ENCODE measurements around the gene NRSN1.

Gene NRSN1

GRCh38 chr6:24100024-24100769 lies 25.8 kb upstream of the NRSN1 start:
- no peak overlapping the region for H3K27ac ChIP-seq (replicated peaks; ENCODE audit: low read length)
- no peak for DNase-seq (ENCODE audit: low spot score)
- H3K4ac ChIP-seq (ENCODE audit: low read length), result no peak overlapping the region
- H2BK15ac ChIP-seq (ENCODE audit: low read length), result no peak overlapping the region
- H2AK5ac ChIP-seq (ENCODE audit: low read depth, low read length), result no peak overlapping the region
- peaks cover 0 to 15% (median 0%) of the 10 kb centered on the region in 3 experiments for H3K27me3 ChIP-seq (ENCODE audit: control insufficient read depth in 3 of 3, insufficient read depth in 3 of 3, low read depth in 1 of 3, low read length in 3 of 3)
- no CpG with 5 or more reads among the region's 1 CpG for WGBS, 2 donors (ENCODE audit: extremely low coverage in 2 of 2, insufficient read length in 2 of 2, insufficient replicate concordance in 1 of 2)
- H3K4me1 ChIP-seq (ENCODE audit: control insufficient read depth in 2 of 2, insufficient read depth in 1 of 2, low read depth in 1 of 2, low read length in 2 of 2), result peaks cover 0 to 9% of the 10 kb centered on the region in 2 donors
- no peak overlapping the region for H3K4me3 ChIP-seq (ENCODE audit: low read length in 2 of 2)
- H3K18ac ChIP-seq (ENCODE audit: low read length), result no peak overlapping the region
- H3K9ac ChIP-seq (ENCODE audit: low read depth, low read length, poor library complexity), result no peak overlapping the region
- H3K9me3 ChIP-seq (replicated peaks in 1 of 2; ENCODE audit: control insufficient read depth in 2 of 2, insufficient read depth in 1 of 2, low read depth in 1 of 2, low read length in 2 of 2), result no peaks in the 10 kb centered on the region
- H3K14ac ChIP-seq (ENCODE audit: low read length), result no peak overlapping the region
- no peaks in the 10 kb centered on the region for H3K36me3 ChIP-seq (replicated peaks in 1 of 2; ENCODE audit: control insufficient read depth in 2 of 2, insufficient read depth in 2 of 2, low read length in 2 of 2)
- no peak overlapping the region for H2BK120ac ChIP-seq (ENCODE audit: low read depth, low read length)
- H2AFZ ChIP-seq (ENCODE audit: low read length), result no peak overlapping the region
- H2BK12ac ChIP-seq (ENCODE audit: low read length), result no peak overlapping the region
- H3K79me1 ChIP-seq (ENCODE audit: low read depth, low read length), result no peaks in the 10 kb centered on the region
- no peak overlapping the region for H2BK5ac ChIP-seq (ENCODE audit: low read length)
- no peak overlapping the region for H4K91ac ChIP-seq (ENCODE audit: low read depth, low read length, poor library complexity)
- no peak overlapping the region for H4K8ac ChIP-seq (ENCODE audit: low read depth, low read length)
- no peak overlapping the region for H3K23ac ChIP-seq (ENCODE audit: low read depth, low read length, poor library complexity)
- no peak overlapping the region for H3K4me2 ChIP-seq (ENCODE audit: insufficient read depth, low read length, poor library complexity, severe bottlenecking)

DNA sequence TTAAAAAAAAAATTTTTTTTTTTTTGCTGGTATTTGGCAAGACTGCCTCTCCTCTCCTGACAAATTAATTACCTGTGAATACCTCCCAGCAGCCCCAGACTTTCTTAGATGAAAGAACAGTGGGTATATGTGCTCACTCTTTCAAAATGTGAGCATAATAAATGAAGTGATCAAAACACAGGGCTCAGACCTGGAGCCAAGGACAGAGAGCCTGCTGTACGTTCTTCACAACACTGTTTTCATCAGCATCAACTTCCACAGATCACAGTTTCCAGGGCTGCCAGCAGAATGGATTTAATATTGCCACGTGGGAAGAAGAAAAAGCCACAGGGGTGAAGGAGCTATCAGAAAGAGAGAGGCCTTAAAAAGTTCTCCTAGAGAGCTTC lies 25.3 kb upstream of the NRSN1 start:
- Histone ChIP-seq H3K9ac (ENCODE audit: low read depth, low read length, poor library complexity) (no peak overlapping the region), H3K18ac (ENCODE audit: low read length) (peak overlapping the region; percentile 83), H2AK5ac (ENCODE audit: low read depth, low read length) (no peak overlapping the region), H3K14ac (ENCODE audit: low read length) (no peak overlapping the region), H3K79me1 (ENCODE audit: low read depth, low read length) (no peaks in the 10 kb centered on the region), H3K23ac (ENCODE audit: low read depth, low read length, poor library complexity) (no peak overlapping the region), H3K4me2 (ENCODE audit: insufficient read depth, low read length, poor library complexity, severe bottlenecking) (no peak overlapping the region), H2BK120ac (ENCODE audit: low read depth, low read length) (peak overlapping the region; percentile 61), H2BK12ac (ENCODE audit: low read length) (no peak overlapping the region), H2AFZ (ENCODE audit: low read length) (no peak overlapping the region), H3K4me3 (ENCODE audit: low read length in 2 of 2) (no peak overlapping the region), H3K27me3 (ENCODE audit: control insufficient read depth in 3 of 3, insufficient read depth in 3 of 3, low read depth in 1 of 3, low read length in 3 of 3) (peaks cover 0 to 15% (median 0%) of the 10 kb centered on the region in 3 experiments), H3K4ac (ENCODE audit: low read length) (no peak overlapping the region), H4K8ac (ENCODE audit: low read depth, low read length) (no peak overlapping the region), H3K27ac (replicated peaks; ENCODE audit: low read length) (no peak overlapping the region), H3K9me3 (replicated peaks in 1 of 2; ENCODE audit: control insufficient read depth in 2 of 2, insufficient read depth in 1 of 2, low read depth in 1 of 2, low read length in 2 of 2) (no peaks in the 10 kb centered on the region), H2BK5ac (ENCODE audit: low read length) (no peak overlapping the region), H2BK15ac (ENCODE audit: low read length) (no peak overlapping the region), H4K91ac (ENCODE audit: low read depth, low read length, poor library complexity) (no peak overlapping the region), H3K36me3 (replicated peaks in 1 of 2; ENCODE audit: control insufficient read depth in 2 of 2, insufficient read depth in 2 of 2, low read length in 2 of 2) (no peaks in the 10 kb centered on the region), H3K4me1 (ENCODE audit: control insufficient read depth in 2 of 2, insufficient read depth in 1 of 2, low read depth in 1 of 2, low read length in 2 of 2) (peaks cover 0 to 9% of the 10 kb centered on the region in 2 donors)
- no peak for DNase-seq (ENCODE audit: low spot score)
- WGBS, 2 donors (ENCODE audit: extremely low coverage in 2 of 2, insufficient read length in 2 of 2, insufficient replicate concordance in 1 of 2), result no CpG with 5 or more reads among the region's 2 CpGs

DNA sequence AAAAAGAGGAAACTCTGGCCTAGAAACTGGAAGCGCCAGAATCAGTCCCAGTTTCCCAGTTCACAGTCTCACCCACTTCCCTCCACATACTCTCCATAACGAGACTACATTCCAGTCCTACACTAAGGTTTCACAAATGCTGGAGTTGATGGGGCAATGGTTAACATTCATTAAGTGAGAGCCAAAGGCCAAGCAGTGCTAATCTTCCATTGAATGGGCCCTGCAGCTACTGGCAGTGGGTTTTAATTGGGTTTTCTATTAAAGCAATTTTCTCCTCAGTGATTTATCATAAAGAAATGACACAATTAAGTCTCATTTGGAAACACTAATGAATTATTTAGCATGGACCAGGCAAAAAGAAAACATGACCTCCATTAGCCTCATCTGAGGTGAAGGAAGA lies 20.8 kb upstream of the NRSN1 start:
- Histone ChIP-seq H2BK12ac (ENCODE audit: low read length) (no peak overlapping the region), H3K4ac (ENCODE audit: low read length) (no peak overlapping the region), H2BK15ac (ENCODE audit: low read length) (no peak overlapping the region), H3K4me1 (ENCODE audit: control insufficient read depth in 2 of 2, insufficient read depth in 1 of 2, low read depth in 1 of 2, low read length in 2 of 2) (peaks cover 0 to 23% of the 10 kb centered on the region in 2 donors), H3K27ac (replicated peaks; ENCODE audit: low read length) (peak overlapping the region; percentile 87), H3K23ac (ENCODE audit: low read depth, low read length, poor library complexity) (no peak overlapping the region), H4K8ac (ENCODE audit: low read depth, low read length) (no peak overlapping the region), H3K14ac (ENCODE audit: low read length) (no peak overlapping the region), H2BK120ac (ENCODE audit: low read depth, low read length) (no peak overlapping the region), H2AK5ac (ENCODE audit: low read depth, low read length) (no peak overlapping the region), H3K9ac (ENCODE audit: low read depth, low read length, poor library complexity) (no peak overlapping the region), H3K36me3 (replicated peaks in 1 of 2; ENCODE audit: control insufficient read depth in 2 of 2, insufficient read depth in 2 of 2, low read length in 2 of 2) (no peaks in the 10 kb centered on the region), H2BK5ac (ENCODE audit: low read length) (no peak overlapping the region), H3K18ac (ENCODE audit: low read length) (no peak overlapping the region), H3K9me3 (replicated peaks in 1 of 2; ENCODE audit: control insufficient read depth in 2 of 2, insufficient read depth in 1 of 2, low read depth in 1 of 2, low read length in 2 of 2) (no peaks in the 10 kb centered on the region), H3K4me2 (ENCODE audit: insufficient read depth, low read length, poor library complexity, severe bottlenecking) (no peak overlapping the region), H3K27me3 (ENCODE audit: control insufficient read depth in 3 of 3, insufficient read depth in 3 of 3, low read depth in 1 of 3, low read length in 3 of 3) (peaks cover 0 to 4% (median 0%) of the 10 kb centered on the region in 3 experiments), H2AFZ (ENCODE audit: low read length) (no peak overlapping the region), H3K4me3 (ENCODE audit: low read length in 2 of 2) (no peak overlapping the region), H3K79me1 (ENCODE audit: low read depth, low read length) (no peaks in the 10 kb centered on the region), H4K91ac (ENCODE audit: low read depth, low read length, poor library complexity) (no peak overlapping the region)
- no CpG with 5 or more reads among the region's 2 CpGs for WGBS, 2 donors (ENCODE audit: extremely low coverage in 2 of 2, insufficient read length in 2 of 2, insufficient replicate concordance in 1 of 2)
- DNase-seq (ENCODE audit: low spot score), result peak; percentile 51

- no CpG with 5 or more reads among the region's 5 CpGs for WGBS, 2 donors (ENCODE audit: extremely low coverage in 2 of 2, insufficient read length in 2 of 2, insufficient replicate concordance in 1 of 2)
- Histone ChIP-seq H3K9ac (ENCODE audit: low read depth, low read length, poor library complexity) (no peak overlapping the region), H2BK12ac (ENCODE audit: low read length) (no peak overlapping the region), H3K79me1 (ENCODE audit: low read depth, low read length) (no peaks in the 10 kb centered on the region), H2BK120ac (ENCODE audit: low read depth, low read length) (no peak overlapping the region), H2BK5ac (ENCODE audit: low read length) (no peak overlapping the region), H3K14ac (ENCODE audit: low read length) (no peak overlapping the region), H3K9me3 (replicated peaks in 1 of 2; ENCODE audit: control insufficient read depth in 2 of 2, insufficient read depth in 1 of 2, low read depth in 1 of 2, low read length in 2 of 2) (no peaks in the 10 kb centered on the region), H3K27me3 (ENCODE audit: control insufficient read depth in 3 of 3, insufficient read depth in 3 of 3, low read depth in 1 of 3, low read length in 3 of 3) (peaks cover 0 to 4% (median 0%) of the 10 kb centered on the region in 3 experiments), H3K4me2 (ENCODE audit: insufficient read depth, low read length, poor library complexity, severe bottlenecking) (no peak overlapping the region), H3K36me3 (replicated peaks in 1 of 2; ENCODE audit: control insufficient read depth in 2 of 2, insufficient read depth in 2 of 2, low read length in 2 of 2) (no peaks in the 10 kb centered on the region), H4K8ac (ENCODE audit: low read depth, low read length) (no peak overlapping the region), H3K18ac (ENCODE audit: low read length) (no peak overlapping the region), H3K23ac (ENCODE audit: low read depth, low read length, poor library complexity) (no peak overlapping the region), H2AFZ (ENCODE audit: low read length) (no peak overlapping the region), H2BK15ac (ENCODE audit: low read length) (no peak overlapping the region), H2AK5ac (ENCODE audit: low read depth, low read length) (no peak overlapping the region), H3K27ac (replicated peaks; ENCODE audit: low read length) (peak overlapping the region; percentile 87), H3K4me1 (ENCODE audit: control insufficient read depth in 2 of 2, insufficient read depth in 1 of 2, low read depth in 1 of 2, low read length in 2 of 2) (peaks cover 0 to 19% of the 10 kb centered on the region in 2 donors), H4K91ac (ENCODE audit: low read depth, low read length, poor library complexity) (no peak overlapping the region), H3K4ac (ENCODE audit: low read length) (no peak overlapping the region), H3K4me3 (ENCODE audit: low read length in 2 of 2) (no peak overlapping the region)
- DNase-seq (ENCODE audit: low spot score), result no peak
Observed at GRCh38 chr6:24106291-24106690, 19.7 kb upstream of the NRSN1 start.

All from neuronal stem cell (in vitro differentiated cells).